ENCODE data around the gene PC. TPM values are rescaled to one million over a fixed set of nuclear protein-coding genes. Genes with fewer than 3 reads are reported as not detected.

Gene PC
- total RNA-seq (15.6 and 17.5 TPM in 2 replicates), polyA plus RNA-seq (5.5 and 5.8 TPM in 2 replicates), polyA minus RNA-seq (4.7 and 5.9 TPM in 2 replicates), Bru-seq, nascent RNA (percentile 37 among the genes with signal in this experiment), BruChase-seq, experiment 1, labeled RNA remaining after a 6-hour chase (percentile 43 among the genes with signal in this experiment), BruChase-seq, experiment 2, labeled RNA remaining after a 2-hour chase (percentile 40 among the genes with signal in this experiment)
- 3.9 and 4.1 TPM in 2 replicates for polyA plus RNA-seq (2011; cell fraction: cytosol; rRNA removed)
- polyA plus RNA-seq (2011; cell fraction: nucleus; rRNA removed) = 10.9 and 13.8 TPM in 2 replicates
- 5.4 and 10.6 TPM in 2 replicates for polyA plus RNA-seq (2012)
- 50.3 TPM for polyA minus RNA-seq (2011; cell fraction: cytosol; rRNA and poly(A)+ RNA removed)
- 5.0 and 5.5 TPM in 2 replicates for polyA minus RNA-seq (2011; cell fraction: nucleus; rRNA and poly(A)+ RNA removed)
- long read RNA-seq, full-length matches to known transcripts = 24 of 29 reads
- long read RNA-seq, partial matches to known transcripts = 2 of 29 reads
- long read RNA-seq, other reads (novel, unspliced or antisense) = 3 of 29 reads

DNA sequence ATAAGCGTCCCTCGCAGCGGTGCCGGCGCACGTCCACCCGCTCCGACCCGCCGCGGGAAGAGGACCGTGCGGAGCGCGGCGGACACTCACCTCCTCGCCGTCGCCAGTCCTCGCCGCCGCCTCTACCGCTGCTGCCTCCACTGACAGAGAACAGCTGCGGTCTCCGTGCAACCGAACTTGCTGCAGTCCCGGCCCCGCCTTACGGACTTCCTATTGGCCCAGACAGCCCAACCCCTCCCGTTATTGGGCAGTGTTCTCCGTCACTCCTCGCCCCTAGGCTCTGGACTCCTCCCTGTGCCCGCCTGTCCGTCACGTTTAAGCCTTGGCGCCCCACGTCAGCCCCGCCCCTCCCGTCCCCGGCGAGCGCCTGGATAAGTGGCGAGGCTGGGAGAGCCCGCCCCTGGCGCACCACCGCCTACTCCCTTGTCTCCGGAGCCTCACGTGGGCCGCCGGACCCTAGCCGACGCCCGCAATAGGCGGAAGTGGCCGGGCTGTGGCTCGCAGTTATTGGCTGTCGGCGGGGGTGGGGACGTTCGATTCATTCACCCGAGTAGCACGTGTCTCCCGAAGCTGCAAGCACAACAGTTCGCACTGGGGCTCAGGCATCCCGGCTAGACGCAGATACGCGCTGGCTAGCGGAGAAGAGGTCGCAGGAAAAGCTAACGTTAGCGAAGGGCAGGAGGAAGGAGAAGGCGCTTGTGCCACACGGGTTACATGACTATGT, at the start of gene PC:
Gene PC, minus strand, starts transcription at position 152 of the 724 bp plus-strand sequence. CDS start 86,224 bp downstream, outside the sequence.
- FAIRE-seq (peak; percentile 99), DNase-seq (ENCODE audit: low read depth, low spot score) (peak; percentile 100)
- Histone ChIP-seq H3K27ac (ENCODE audit: insufficient read depth, low read depth, low read length) (no peak within 1 kb of the TSS), H2AFZ (ENCODE audit: low read depth, low read length) (peak within 1 kb of the TSS; percentile 95), H3K36me3 (ENCODE audit: control insufficient read depth in 2 of 2, extremely low read depth in 1 of 2, insufficient read depth in 2 of 2, low read length in 2 of 2) (no peaks in the 10 kb centered on the region), H3K9ac (replicated peaks; ENCODE audit: extremely low read depth, insufficient read depth, low read length) (peak within 1 kb of the TSS; percentile 20), H3K4me3 (replicated peaks in 1 of 3; ENCODE audit: insufficient read depth in 1 of 3, low read depth in 1 of 3, low read length in 3 of 3) (peak within 1 kb of the TSS; percentile 27 to 73 (median 55)), H3K4me2 (ENCODE audit: insufficient read depth, low read length) (peak within 1 kb of the TSS; percentile 73), H3K79me2 (ENCODE audit: control insufficient read depth, insufficient read depth, low read length) (no peaks in the 10 kb centered on the region), H4K20me1 (replicated peaks; ENCODE audit: control insufficient read depth, extremely low read depth, insufficient read depth, low read length) (no peaks in the 10 kb centered on the region), H3K4me1 (ENCODE audit: control insufficient read depth, extremely low read depth, insufficient read depth, low read length) (peaks cover 4% of the 10 kb centered on the region), H3K9me1 (replicated peaks; ENCODE audit: control insufficient read depth, extremely low read depth, insufficient read depth, low read length) (no peaks in the 10 kb centered on the region), H3K9me3 (replicated peaks; ENCODE audit: control insufficient read depth, insufficient read depth, low read length) (no peaks in the 10 kb centered on the region), H3K27me3 (ENCODE audit: control insufficient read depth in 2 of 2, insufficient read depth in 2 of 2, low read length in 2 of 2) (no peaks in the 10 kb centered on the region)
- dilution Hi-C loops (cut with MboI; ENCODE audit: extremely low pct_ligation_motif_present, low sequenced_read_pairs) = no loop called here
- TF ChIP-seq POLR2A (IDR thresholded peaks at IDR 0.05; ENCODE audit: low read depth, low read length) (no peak), POLR2AphosphoS5 (IDR thresholded peaks at IDR 0.05; ENCODE audit: insufficient read depth, low read depth, low read length) (no peak), MYC (IDR thresholded peaks at IDR 0.05; ENCODE audit: low read depth, low read length) (peak; percentile 63), EZH2 (IDR thresholded peaks at IDR 0.05; ENCODE audit: borderline replicate concordance, low read depth, low read length, severe bottlenecking) (no peak), CTCF (IDR thresholded peaks at IDR 0.05; ENCODE audit: extremely low read depth in 1 of 2, insufficient read depth in 1 of 2, low read depth in 1 of 2, low read length in 2 of 2) (no peak), FOS (IDR thresholded peaks at IDR 0.05; ENCODE audit: borderline replicate concordance, insufficient read depth, low read length) (peak; percentile 15), GATA2 (IDR thresholded peaks at IDR 0.05; ENCODE audit: insufficient read depth, insufficient read length, low read depth, low read length) (no peak), MAX (IDR thresholded peaks at IDR 0.05; ENCODE audit: insufficient read depth, insufficient read length) (peak; percentile 95)
- CTCF ChIA-PET = interaction anchor here (0.6 to 3.2 kb wide), 9 partner anchors 10 to 94 kb away, joined by 3 to 23 read pairs (median 4); partner anchors contain the start of gene C11orf86
- BruUV-seq (replicated peaks) = no TSS peak
- POLR2A ChIA-PET = no interaction called here
- intact Hi-C loops (cut with micrococcal nuclease) = loop anchor here (1.0 to 2.0 kb wide), 2 partner anchors 10 to 102 kb away; partner anchors contain the start of gene LRFN4

Measured in endothelial cell of umbilical vein (primary cell).